NOMO-1 treated with DMSO at 0.1 percent for 48 hours (cell line): ENCODE data around the gene TSPAN1.

Experiments used
- DNase-seq: peaks from one replicate; lab custom pipeline; 2025; ENCODE audit not compliant: unreplicated experiment; lab: John Stamatoyannopoulos, UW

TSPAN1 gene

GRCh38 chr1:46159516-46159915, 15.4 kb upstream of the TSPAN1 start:
- DNase-seq, result no peak

- DNase-seq, result no peak
Observed at GRCh38 chr1:46160212-46160611, 14.7 kb upstream of the TSPAN1 start.

GRCh38 chr1:46166521-46167462, 8.1 kb upstream of the TSPAN1 start:
- DNase-seq, result peak; percentile 15

GRCh38 chr1:46168477-46168876, 6.4 kb upstream of the TSPAN1 start:
- no peak for DNase-seq

GRCh38 chr1:46169811-46170454, 5.0 kb upstream of the TSPAN1 start:
- DNase-seq, result no peak

GRCh38 chr1:46171351-46171750, 3.5 kb upstream of the TSPAN1 start:
- DNase-seq, result no peak

- no peak for DNase-seq
Observed at GRCh38 chr1:46171871-46172270, 3.0 kb upstream of the TSPAN1 start.

- DNase-seq, result no peak
Observed at GRCh38 chr1:46172321-46172720, 2.6 kb upstream of the TSPAN1 start.

GRCh38 chr1:46173361-46173856, 1.5 kb upstream of the TSPAN1 start:
- DNase-seq, result peak; percentile 25

- DNase-seq, result no peak
Observed at GRCh38 chr1:46175243-46175642, 356 bp downstream of the TSPAN1 start.

- DNase-seq, result no peak
Observed at GRCh38 chr1:46176211-46176865, 1.5 kb downstream of the TSPAN1 start, which contains the start of gene P3R3URF. TSS of gene P3R3URF (minus strand) at chr1:46176488. CDS start at chr1:46176471, 17 bp downstream.

GRCh38 chr1:46179138-46180081, 4.5 kb downstream of the TSPAN1 start:
- peak; percentile 70 for DNase-seq

- DNase-seq, result no peak
Observed at GRCh38 chr1:46180082-46180616, 5.3 kb downstream of the TSPAN1 start.

- DNase-seq, result no peak
Observed at GRCh38 chr1:46181343-46182260, 6.7 kb downstream of the TSPAN1 start.

GRCh38 chr1:46183079-46183847, 8.4 kb downstream of the TSPAN1 start:
- DNase-seq, result no peak

GRCh38 chr1:46183926-46184557, 9.2 kb downstream of the TSPAN1 start:
- DNase-seq, result peak; percentile 16

GRCh38 chr1:46184920-46185658, 10.2 kb downstream of the TSPAN1 start:
- DNase-seq, result no peak
